GM19467 (cell line): ENCODE results near the gene RHOBTB3.

Experiments used
- ATAC-seq: cut with Tn5 transposase; IDR thresholded peaks from one replicate; pipeline ENCODE4 v1.9.1; 2021; ENCODE audit warnings: mild to moderate bottlenecking, moderate library complexity; ENCODE audit not compliant: unreplicated experiment

RHOBTB3 gene

DNA sequence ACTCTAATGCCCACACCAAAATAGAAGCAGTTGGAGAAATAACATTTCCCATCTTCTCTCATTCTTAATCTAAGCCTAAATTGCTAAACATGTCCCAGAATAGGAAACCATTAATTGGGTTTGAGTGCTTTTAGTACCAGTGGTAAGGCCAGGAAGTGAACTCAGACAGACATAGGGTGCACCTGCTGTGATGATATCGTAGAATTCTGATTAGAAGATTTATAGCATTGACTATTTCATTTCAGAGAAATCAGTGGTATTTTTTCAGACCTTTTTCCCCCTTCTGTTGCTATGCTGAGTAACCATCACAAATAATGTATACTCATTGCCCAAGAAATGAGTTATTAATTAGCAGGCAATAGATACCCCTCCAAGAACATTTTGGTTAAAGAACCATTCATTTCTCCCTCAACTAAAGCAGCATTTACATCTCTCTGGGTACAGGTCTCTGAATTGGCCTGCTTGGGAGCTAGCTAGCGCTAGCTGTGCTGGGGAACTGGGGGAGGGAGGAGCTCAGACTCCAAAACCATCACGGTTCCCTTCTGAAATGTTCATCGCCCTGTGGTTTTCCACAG is 84.1 kb downstream of the RHOBTB3 start:
- no peak for ATAC-seq

DNA sequence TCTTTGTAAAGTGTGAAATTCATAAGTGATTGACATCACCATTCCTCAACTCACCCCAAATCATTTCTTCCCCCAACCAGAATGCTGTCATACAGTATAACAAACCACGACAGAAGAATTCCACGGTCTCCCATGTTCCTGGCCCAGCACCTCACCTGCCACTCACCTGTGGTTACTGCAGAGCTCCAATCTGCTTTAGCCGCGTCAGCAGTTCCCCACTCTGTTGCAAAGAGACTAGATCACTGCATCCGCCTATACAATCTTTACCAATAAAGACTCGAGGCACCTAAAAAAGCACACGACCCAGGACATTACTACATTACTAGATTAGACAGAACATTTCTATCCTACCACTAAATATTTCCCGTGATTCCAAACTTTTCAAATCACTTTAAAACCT is 85.2 kb downstream of the RHOBTB3 start:
- ATAC-seq = no peak

DNA sequence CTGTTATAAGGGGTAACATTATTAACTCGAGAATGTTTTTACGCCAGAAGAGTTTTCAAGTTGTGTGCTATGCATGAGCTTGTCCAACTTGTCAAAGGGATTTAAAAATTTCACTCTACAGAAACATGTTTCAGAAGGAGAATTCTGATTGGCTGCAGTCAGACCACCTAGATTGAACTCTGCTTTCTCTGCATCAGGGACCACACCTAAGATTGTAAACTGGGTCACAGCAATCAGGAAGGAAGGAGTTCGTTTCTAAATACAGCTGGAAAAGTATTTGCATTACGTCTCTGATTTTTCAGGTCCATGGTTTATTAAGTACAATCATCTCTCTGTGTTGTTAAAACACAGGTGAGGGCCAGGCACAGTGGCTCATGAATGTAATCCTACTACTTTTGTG is 85.6 kb downstream of the RHOBTB3 start:
- ATAC-seq = no peak

DNA sequence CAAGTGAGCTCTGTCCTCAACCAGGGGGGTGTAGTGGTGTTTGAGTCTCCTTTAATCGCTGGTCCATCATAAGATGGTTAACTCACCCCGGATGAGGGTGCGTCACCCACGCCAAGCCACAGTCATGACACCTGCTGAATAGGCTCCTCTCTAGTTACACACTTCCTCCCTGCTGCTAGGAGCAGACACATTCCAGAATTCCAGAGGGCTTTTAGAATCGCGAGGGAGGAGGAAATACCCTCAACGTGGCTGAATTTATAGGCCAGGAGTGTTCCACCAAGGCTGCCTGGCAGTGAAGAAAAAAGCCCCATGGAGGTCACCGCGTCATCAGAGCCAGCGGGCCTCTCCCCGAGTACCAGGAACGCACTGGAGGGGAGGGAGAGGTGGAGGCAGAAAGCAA is 86.3 kb downstream of the RHOBTB3 start:
- ATAC-seq = no peak

DNA sequence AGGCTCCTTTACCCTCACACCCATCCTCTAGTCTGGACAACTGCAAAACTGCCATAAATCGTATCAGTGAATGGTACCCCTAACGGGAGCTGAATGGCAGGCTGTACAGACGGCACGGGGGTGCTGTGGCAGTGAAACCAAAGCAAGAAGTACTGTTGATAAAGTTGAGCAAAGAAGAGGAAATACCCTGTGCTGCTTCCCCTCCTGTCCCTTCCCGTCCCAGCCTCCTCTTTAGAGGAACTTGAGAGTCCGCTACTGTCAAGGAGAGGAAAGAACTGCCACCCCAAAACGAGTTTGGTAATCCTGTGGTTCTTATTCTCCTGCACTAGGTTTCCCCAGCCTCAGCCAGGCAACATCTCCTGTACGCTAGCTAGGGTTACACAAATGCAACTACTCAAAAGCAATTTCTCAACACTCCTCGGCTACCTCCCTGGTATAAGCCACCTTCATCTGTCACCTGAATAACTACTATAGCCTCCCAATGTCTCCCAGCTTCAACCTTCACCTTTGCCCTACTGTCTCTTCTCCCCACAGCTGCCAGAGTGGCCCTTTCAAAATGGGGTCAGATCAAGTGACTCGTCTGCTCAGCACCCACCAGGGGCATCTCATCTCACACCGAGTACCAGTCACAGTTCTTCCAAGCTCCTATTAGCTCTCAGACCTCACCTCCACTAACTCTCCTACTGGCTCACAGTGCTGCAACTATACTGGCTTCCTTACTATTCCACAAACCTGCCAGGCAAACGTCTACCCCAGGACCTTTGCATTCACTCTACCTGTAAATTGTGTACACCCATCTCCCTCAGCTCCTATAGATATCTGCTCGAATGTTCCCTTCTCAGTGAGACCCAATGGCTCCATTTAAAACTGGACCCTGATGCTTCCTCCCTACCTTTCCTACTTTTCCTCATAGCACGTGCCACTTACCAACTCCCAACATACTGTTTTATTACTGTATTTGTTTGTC is 87.3 kb downstream of the RHOBTB3 start:
- ATAC-seq = no peak

DNA sequence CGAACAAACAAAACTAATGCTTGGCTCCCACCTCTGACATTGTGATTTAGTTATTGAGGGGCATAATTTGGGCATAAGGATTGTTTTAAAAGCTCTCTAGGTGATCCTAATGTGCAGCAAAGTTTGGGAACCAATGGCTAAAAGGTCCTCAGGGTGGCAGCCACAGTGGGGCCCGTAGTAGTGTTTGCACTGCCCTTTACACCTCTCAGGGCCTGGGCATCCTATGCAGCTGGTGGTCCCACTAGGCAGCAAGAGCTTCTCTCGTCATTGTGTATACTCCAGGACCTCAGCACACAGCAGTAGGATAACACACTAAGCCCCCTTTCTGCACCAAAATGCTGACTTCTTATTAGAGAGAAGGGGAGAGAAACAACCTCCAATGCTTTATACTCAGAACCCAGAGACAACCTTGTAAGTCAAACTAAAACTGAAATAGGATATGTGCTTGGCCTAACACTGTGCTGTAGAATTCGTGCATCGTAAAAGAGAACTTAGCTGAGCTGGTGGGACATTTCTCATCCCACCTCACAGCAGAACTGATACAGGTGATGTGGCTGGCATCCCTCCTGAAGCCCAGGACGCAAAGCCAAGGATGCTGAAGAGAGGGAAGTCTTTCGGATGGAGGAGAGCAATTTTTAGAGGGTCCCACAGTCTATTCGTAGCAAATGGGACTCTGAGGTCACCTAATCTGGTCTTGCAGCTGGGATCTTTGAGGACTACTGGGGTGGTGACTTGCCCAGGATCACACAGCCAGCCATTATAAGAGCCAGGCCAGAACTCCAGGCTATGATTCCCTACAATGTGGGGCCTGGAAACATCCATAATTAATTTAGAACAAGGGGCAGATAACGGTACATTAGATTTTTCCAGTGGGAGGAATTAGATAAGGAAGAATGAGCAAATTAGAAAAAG is 90.2 kb downstream of the RHOBTB3 start:
- ATAC-seq = no peak

DNA sequence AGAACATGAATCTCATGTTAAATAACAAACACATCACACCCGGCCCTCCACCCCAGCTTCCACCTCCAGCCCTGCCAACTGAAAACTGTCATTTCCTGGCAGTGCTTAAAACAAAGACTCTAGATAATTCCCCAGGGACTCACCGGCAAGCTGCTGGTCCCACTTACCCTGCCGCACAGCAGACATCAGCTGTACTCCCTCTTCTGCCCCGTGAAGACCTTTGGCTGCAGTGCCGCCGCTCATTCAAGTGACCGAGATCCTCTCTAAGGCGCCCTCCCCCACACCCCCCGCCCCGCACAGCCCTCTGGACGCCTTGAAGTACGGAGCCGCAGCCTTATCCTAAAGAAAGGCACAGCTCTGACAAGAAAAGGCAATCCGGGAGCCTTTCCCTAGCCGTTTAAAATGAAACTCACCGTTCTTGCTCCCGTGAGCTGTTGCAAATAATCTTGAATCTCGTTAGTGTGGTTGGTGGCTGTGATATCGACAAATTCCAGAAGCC is 91.0 kb downstream of the RHOBTB3 start:
- ATAC-seq = peak; percentile 31

DNA sequence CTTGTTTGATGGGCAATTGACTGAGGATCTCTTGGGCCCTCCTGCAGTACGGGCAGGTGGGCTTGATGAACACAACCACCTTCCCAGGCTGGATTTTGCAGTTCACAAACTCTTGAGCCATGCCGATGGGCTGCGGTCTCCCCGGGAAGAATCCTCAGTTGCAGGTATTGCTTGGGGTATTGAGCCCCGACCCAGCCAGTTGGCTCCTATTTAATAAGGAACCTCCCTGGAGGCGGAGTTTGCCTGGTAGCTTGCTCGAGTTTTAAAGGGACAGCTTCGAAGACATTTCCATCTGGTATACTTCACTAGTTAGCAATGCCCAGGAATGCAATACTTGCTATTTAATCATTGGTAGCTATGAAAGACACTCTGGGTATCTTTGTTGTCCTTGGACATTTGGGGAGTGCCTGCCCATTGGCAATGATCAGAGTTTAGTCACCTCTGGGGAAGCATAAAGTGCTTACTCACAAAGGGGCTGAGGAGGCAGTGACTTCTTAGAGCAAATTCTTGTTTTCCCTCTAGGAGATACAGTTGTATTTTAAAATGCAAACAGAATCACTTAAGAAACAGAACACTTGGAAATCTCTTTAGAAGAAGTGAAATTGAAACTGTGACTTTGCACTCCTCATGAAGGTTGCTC is 91.5 kb downstream of the RHOBTB3 start, which contains the start of gene GLRX:
Gene GLRX (minus strand): TSS at position 185 of the 640 bp plus-strand sequence. CDS start 64 bp downstream, at position 121.
- peak; percentile 45 for ATAC-seq

DNA sequence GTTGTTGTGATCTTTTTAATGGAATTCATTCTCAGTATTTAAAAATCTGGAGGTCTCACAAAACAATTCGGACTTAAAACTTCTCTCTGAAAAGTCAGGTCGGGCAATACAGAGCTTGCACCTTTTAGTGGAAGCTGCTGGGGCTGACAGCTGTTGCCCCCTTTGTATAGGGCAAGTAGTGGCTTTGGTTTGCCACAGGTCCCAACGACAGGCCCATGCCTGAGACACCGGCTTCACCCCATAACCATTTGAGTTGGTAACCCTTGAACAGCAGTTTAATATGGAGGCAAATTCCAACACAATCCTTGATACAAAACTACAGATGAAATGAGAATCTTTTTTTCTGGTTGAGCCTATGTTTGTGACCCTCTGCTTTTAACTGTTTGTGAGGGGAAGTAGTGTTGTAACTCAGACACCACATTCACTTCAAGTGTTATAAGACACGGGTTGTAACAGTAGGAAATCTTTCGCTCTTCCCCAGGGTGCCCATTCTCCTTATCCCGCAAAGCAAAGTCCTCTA is 92.1 kb downstream of the RHOBTB3 start:
- no peak for ATAC-seq

DNA sequence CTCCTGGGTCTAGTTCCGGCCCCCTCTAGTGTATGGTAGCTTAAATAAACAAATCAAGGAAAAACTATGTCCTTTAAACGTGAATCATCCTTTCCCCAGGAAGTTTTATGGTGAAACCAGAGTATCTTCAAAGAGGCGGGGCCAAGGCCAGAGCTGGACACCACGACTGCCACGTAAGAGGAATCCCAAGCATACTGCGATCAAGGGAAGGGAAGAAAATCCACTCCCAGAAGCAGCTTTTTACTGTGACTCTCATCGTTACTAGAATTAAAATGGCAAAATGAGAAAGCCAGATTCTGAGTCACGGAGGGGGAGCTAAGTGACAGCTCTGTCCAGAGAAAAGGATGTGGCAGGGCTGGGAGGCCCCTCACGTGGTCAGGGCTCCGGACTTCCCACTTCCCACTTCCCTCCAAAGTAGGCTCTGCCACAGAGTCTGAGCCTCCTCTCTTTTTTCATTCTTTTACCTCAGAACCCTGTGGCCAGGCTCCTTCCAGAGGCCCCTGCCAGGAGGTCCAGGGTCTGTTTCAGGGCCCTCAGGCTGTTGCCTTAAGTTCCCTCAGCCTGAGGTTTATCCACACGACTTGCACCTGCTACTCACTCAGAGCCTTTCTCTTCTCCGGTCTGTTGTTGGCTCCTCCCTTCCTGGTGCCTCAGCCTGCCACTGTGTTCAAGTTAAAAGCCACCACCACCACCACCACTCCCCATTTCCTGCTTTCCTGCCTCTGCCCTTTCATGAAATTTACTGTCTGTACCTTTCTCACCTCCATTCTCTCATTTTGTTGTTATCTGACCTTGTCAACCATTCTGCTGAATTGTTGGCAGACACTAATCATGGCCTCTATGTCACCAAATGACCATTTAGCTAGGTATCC is 92.8 kb downstream of the RHOBTB3 start:
- ATAC-seq = peak; percentile 48

DNA sequence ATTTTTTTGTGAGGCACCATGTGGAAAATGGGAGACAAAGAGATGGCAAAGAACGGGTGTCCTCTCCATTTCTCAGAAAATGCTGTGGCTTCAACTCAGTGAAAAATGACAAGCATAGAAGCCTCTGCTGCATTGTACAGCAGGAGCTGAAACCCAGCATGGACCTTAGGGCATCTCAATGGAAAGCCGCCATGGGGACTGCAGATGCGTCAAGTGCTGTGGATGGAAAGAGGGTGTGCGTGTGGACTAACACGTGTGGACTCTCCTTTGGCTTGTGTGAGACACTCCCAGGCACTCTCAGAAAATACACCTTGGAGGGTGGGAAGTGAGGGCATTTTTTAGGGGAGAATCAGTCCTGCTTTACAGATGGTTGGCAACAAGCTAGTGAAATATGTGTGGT is 93.6 kb downstream of the RHOBTB3 start:
- ATAC-seq = no peak

DNA sequence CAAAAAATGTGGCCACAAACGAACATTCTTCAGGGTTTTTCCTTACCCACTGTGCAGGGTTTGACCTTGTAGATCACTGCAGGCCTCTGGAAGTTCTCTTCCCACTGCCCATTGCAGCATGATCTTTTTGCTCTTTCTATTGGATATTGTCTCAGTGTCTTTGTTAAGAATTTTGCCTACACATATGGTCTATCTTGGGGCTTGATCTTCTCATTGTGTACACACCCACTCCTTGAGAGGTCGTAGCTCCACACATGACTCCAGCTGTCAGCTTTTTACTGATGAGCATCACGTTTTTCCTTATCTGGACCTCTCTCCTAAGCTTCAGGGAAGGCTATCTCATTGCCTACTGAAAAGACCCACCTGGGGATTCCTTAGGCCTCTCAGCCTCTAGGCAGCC is 94.4 kb downstream of the RHOBTB3 start:
- ATAC-seq = no peak

DNA sequence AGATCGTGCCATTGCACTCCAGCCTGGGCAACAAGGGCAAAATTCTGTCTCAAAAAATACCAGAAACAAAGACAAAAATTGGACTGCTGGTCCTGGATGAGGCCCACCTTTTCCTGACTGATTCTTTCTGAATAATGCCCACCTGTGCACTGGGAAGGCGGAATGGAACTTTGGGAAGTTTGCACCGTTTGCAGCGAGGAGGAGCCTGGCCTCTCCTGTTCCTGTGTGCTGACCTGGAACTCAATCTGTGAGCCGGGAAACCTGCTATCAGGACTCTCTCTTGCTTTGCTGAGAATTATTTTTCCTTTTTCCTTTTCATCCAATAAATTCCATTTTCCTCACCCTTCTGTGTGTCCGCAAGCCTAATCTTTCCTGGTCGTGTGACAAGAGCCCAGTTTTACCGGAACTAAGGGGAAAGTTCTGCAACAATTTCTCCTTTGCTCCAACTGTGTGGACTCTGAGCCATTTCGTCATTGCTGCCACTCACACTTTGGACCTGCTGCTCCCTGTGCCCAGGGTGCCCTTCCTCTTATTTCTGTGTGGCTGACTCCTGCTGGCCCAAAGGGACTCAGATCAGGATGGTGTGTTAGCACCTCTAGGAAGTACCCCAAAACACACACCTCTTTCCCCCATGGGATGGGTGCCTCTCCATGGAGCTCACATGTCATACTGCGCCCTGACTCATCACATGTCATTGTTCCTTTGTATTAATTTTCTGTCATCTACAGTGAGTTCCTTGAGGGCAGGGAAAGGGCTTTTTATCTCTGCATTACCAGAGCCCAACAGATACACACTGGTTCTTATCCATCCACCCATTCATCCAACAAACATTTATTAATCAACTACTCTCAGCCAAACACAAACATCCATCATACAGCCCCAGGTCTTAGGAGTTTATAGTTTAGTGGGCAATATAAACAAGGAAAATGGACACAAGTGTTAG is 96.1 kb downstream of the RHOBTB3 start:
- ATAC-seq = no peak

DNA sequence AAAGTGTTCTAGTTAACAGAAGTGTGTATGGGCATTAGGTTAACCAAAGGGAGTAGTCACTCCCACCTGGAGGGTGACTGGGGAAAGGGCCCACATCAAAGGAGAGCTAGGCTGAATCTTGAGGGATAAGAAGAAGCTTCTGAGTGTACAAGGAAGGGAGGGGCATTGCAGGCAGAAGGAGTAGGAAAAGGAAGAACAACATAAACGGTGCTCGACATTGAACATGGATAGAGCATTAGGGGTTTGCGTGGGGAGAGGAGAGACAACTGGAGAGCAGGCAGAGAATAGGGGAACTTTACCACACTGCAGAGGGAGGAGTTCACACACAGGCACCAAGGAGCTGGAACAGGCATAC is 96.7 kb downstream of the RHOBTB3 start:
- ATAC-seq = no peak

DNA sequence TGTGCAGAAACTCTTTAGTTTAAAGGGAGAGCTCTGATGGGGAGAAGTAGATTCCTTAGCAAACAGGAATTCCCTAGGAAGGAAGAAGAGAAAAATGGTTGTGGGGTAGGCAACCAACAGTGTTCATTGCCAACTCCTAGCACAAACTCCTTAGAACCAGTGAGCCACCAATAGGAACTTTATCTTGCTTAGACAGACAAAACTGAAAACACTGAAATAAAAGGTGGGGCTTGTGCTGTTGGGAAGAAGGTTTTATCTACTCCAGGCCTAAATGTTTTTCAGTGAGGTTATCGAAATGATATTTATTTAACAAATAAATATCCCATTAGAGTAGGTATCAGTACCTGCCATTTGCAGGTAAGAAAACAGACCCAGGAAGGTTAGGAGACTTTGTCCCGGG is 99.1 kb downstream of the RHOBTB3 start:
- no peak for ATAC-seq

DNA sequence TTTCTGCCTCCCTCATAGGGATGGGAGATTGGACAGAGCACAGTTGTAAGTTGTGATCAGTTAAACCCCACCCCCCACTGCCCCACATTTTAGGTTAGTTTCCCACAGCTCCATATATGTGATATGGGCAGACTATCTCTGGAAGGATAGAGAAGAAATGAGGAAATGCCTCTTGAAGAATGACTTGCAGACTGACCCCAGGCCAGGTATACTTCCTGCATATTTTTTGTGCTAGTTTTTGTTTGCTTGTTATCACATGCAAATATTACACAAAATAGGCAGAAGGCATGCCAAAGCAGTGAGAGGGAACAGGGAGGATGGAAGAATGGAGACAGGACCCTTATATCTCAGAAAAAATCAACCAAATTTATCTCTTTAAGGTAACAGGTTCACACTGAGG is 101.5 kb downstream of the RHOBTB3 start:
- ATAC-seq = no peak

DNA sequence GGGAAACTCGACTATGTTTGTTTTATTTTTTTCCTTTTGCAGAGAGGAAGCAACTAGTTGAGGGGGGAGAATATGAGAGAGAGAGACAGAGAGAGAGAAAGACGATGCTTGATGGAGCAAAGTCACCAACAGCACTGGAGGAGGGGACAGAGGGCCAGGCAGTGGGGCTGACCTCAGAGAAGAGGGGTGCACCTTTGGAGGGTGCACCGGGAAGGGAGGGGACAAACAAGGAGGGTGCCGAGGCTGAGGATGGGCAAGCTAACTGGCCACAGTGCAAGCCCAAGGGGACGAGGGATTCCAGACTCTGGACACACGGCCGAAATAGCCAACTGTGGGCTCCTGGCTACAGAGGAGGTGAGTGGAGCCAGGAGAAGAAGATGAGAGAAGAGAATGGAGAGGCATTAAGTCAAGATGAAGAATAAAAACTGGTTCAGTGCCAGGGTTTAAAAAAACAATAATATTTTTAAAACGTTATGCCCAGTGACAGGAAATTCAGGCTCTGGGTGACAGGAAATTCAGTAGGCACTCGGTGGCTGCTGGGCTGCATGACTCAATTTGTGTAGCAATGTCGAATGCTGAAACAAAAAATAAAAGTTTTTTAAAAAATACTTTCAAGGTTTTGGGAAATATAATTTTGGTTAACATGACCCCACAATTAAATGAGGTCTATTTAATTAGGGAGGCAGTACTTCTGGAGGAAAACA is 104.7 kb downstream of the RHOBTB3 start:
- no peak for ATAC-seq

DNA sequence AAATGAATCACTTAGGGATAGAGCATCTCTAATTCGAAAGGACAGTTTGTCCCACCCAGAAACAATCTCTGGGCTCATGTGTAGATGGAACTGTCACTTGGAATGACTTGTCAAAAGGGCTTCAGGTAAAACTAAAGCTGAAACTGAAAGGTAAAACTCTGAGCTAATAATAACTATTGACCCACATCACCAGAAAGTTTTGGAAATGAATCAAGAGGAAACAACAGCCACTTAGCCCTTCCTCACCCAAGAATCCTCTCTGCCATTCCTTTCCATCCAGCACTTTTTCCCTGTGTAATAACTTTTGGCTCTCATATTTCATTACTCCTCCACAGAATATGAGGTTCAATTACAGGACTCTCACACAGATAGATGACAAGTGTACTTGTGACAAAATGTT is 105.4 kb downstream of the RHOBTB3 start:
- no peak for ATAC-seq
